ENCODE results near the gene FMR1. TPM values are rescaled to one million over a fixed set of nuclear protein-coding genes. Genes with fewer than 3 reads are reported as not detected.

The FMR1 gene
- total RNA-seq, 2 donors from 2014 or later: 22.0 to 34.6 TPM

DNA sequence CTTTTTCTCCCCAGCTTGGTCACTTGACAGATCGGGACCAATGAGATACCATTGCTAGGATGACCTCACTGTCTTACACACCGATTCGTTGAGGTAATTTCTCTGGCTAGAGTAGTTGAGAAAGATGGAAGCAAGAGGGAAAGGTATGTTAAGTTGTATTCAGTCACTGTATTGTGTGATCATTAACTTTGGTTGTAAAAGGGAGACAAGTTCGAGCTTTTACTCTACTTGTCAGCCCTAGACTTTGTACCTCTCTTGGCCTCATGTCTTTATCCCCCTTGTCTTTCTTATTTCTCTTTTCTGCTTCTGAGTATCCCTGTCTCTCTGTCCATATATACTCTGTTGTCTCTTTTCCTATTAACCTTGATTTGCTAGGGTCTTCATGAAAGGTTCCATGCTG is 15.5 kb downstream of the FMR1 start:
- H3K4me3 ChIP-seq: no peak overlapping the region
- H3K9me3 ChIP-seq: no peaks in the 10 kb centered on the region
- no peak for DNase-seq (ENCODE audit: low spot score)
- H3K27ac ChIP-seq: no peak overlapping the region
- intact Hi-C loops (cut with DNase I): no loop called here
- WGBS: 93% methylated on average over 4 of the region's 4 CpGs
- no peaks in the 10 kb centered on the region for H3K4me1 ChIP-seq (replicated peaks)
- H3K36me3 ChIP-seq: no peaks in the 10 kb centered on the region
- H3K27me3 ChIP-seq (replicated peaks; ENCODE audit: insufficient read depth): no peaks in the 10 kb centered on the region
- TF ChIP-seq, protein P1, sequence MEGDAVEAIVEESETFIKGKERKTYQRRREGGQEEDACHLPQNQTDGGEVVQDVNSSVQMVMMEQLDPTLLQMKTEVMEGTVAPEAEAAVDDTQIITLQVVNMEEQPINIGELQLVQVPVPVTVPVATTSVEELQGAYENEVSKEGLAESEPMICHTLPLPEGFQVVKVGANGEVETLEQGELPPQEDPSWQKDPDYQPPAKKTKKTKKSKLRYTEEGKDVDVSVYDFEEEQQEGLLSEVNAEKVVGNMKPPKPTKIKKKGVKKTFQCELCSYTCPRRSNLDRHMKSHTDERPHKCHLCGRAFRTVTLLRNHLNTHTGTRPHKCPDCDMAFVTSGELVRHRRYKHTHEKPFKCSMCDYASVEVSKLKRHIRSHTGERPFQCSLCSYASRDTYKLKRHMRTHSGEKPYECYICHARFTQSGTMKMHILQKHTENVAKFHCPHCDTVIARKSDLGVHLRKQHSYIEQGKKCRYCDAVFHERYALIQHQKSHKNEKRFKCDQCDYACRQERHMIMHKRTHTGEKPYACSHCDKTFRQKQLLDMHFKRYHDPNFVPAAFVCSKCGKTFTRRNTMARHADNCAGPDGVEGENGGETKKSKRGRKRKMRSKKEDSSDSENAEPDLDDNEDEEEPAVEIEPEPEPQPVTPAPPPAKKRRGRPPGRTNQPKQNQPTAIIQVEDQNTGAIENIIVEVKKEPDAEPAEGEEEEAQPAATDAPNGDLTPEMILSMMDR (IDR thresholded peaks at IDR 0.05): no peak
- no peak for TF ChIP-seq POLR2A (IDR thresholded peaks at IDR 0.05)
- no peak for TF ChIP-seq POLR2AphosphoS5 (IDR thresholded peaks at IDR 0.05)

DNA sequence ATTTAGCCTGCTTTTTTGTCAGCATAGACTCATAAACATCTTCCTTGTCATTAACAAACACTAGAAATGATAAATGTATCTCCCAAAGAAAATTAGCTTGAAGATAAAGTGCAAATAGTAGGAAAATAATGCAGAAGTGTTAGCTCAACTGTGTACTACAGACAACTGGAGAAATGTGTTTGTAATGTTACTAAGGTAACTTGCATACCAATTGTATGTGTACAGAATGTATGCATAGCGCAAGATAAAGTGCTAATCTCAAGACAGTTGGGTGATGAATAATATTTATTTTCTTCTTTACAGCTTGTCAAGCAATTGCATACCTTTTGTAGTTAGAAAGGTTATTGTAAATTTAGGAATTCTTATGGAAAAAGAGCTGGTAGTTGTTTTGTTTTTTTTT is 22.1 kb downstream of the FMR1 start:
- TF ChIP-seq POLR2AphosphoS5 (IDR thresholded peaks at IDR 0.05): no peak
- TF ChIP-seq POLR2A (IDR thresholded peaks at IDR 0.05): no peak
- TF ChIP-seq, protein P1 (IDR thresholded peaks at IDR 0.05): no peak
- WGBS: 96% methylated on average over 1 of the region's 1 CpG
- Histone ChIP-seq H3K27ac (no peak overlapping the region), H3K4me1 (replicated peaks) (no peaks in the 10 kb centered on the region), H3K4me3 (no peak overlapping the region), H3K27me3 (replicated peaks; ENCODE audit: insufficient read depth) (no peaks in the 10 kb centered on the region), H3K9me3 (no peaks in the 10 kb centered on the region), H3K36me3 (no peaks in the 10 kb centered on the region)
- intact Hi-C loops (cut with DNase I): no loop called here
- no peak for DNase-seq (ENCODE audit: low spot score)

DNA sequence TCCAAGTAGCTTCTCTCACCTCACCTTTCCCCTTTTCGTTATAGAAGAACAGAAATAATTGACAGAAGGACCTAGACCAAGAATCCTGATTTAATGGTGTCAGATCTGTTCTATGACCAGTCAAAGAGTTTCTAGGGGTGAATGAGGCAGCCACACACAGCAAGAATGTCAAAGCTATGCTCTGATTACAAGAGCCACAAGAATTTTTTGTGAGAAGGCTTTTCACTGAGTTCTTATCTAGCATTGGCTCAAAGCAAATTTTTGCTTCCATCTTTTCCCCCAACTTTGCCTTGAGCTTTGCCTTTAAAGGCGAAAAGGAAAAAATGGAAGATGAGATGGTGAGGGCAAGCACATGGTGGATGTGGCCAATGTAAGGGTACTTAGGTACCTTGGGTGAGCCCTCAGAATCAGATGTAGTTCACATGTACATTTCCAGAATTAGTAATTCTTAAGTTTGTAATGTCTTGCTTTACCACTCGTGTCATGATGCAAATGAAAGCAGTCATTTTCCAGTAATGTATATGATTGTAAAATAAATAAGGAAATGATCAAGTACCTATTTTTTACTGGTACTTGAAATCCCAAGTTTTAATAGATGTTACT is 23.5 kb downstream of the FMR1 start:
- Histone ChIP-seq H3K4me1 (replicated peaks) (no peaks in the 10 kb centered on the region), H3K9me3 (no peaks in the 10 kb centered on the region), H3K4me3 (no peak overlapping the region), H3K27ac (no peak overlapping the region), H3K27me3 (replicated peaks; ENCODE audit: insufficient read depth) (no peaks in the 10 kb centered on the region), H3K36me3 (no peaks in the 10 kb centered on the region)
- TF ChIP-seq POLR2A (IDR thresholded peaks at IDR 0.05) (no peak), POLR2AphosphoS5 (IDR thresholded peaks at IDR 0.05) (no peak)
- TF ChIP-seq, protein P1 (IDR thresholded peaks at IDR 0.05): no peak
- 100% methylated on average over 3 of the region's 3 CpGs for WGBS
- DNase-seq (ENCODE audit: low spot score): no peak
- intact Hi-C loops (cut with DNase I): no loop called here

DNA sequence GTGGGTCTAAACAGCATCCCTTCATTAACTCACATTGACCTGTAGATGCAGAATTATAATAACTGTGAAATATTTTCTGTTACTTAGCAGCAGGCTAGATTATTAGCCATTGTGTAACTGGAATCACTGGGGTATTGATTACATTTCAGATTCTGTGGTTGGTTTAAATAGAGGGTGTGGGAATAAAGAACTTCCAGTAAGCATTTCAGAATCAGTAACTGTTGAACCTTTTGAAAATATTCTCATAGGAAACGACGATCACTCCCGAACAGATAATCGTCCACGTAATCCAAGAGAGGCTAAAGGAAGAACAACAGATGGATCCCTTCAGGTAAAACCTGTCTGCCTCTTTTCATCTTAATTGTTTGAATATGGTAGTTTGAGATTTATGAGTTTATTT is 33.6 kb downstream of the FMR1 start:
- Histone ChIP-seq H3K4me3 (no peak overlapping the region), H3K4me1 (replicated peaks) (no peaks in the 10 kb centered on the region), H3K27me3 (replicated peaks; ENCODE audit: insufficient read depth) (no peaks in the 10 kb centered on the region), H3K27ac (no peak overlapping the region), H3K9me3 (no peaks in the 10 kb centered on the region), H3K36me3 (no peaks in the 10 kb centered on the region)
- DNase-seq (ENCODE audit: low spot score): no peak
- 75% methylated on average over 5 of the region's 5 CpGs for WGBS
- TF ChIP-seq POLR2AphosphoS5 (IDR thresholded peaks at IDR 0.05) (no peak), POLR2A (IDR thresholded peaks at IDR 0.05) (no peak)
- TF ChIP-seq, protein P1 (IDR thresholded peaks at IDR 0.05): no peak
- intact Hi-C loops (cut with DNase I): no loop called here

DNA sequence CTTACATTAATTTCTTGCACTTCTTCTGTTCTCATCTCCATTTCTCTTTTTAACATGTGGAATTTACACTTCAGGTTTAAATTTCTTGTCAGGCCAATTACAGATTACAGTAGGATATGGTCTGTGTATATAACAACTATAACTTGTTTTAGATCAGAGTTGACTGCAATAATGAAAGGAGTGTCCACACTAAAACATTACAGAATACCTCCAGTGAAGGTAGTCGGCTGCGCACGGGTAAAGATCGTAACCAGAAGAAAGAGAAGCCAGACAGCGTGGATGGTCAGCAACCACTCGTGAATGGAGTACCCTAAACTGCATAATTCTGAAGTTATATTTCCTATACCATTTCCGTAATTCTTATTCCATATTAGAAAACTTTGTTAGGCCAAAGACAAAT is 36.8 kb downstream of the FMR1 start:
- H3K4me1 ChIP-seq (replicated peaks): no peaks in the 10 kb centered on the region
- no peak for TF ChIP-seq POLR2A (IDR thresholded peaks at IDR 0.05)
- TF ChIP-seq POLR2AphosphoS5 (IDR thresholded peaks at IDR 0.05): no peak
- TF ChIP-seq, protein P1 (IDR thresholded peaks at IDR 0.05): no peak
- intact Hi-C loops (cut with DNase I): no loop called here
- H3K36me3 ChIP-seq: no peaks in the 10 kb centered on the region
- H3K27ac ChIP-seq: no peak overlapping the region
- 95% methylated on average over 7 of the region's 7 CpGs for WGBS
- H3K4me3 ChIP-seq: no peak overlapping the region
- H3K27me3 ChIP-seq (replicated peaks; ENCODE audit: insufficient read depth): no peaks in the 10 kb centered on the region
- DNase-seq (ENCODE audit: low spot score): no peak
- no peaks in the 10 kb centered on the region for H3K9me3 ChIP-seq
